ENCODE data around the gene APRT. TPM values are rescaled to one million over a fixed set of nuclear protein-coding genes. Genes with fewer than 3 reads are reported as not detected.

APRT gene
- total and polyA plus RNA-seq, 2 of the 8 experiments (the other 6 are each of a cell fraction or from before 2014, with no cell fraction given), result 221 to 267 TPM

DNA sequence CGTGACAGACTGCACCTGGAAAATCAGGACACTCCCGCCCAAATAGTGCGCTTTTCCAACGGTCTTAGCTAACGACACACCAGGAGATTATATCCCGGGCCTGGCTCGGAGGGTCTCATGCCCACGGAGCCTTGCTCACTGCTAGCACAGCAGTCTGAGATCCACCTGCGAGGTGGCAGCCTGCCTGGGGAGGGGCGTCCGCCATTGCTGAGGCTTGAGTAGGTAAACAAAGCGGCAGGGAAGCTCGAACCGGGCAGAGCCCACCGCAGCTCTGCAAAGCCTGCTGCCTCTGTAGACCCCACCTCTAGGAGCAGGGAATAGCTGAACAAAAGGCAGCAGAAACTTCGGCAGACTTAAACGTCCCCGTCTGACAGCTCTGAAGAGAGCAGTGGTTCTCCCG lies 39.9 kb upstream of the APRT start (continued):
- TF ChIP-seq, protein P1, sequence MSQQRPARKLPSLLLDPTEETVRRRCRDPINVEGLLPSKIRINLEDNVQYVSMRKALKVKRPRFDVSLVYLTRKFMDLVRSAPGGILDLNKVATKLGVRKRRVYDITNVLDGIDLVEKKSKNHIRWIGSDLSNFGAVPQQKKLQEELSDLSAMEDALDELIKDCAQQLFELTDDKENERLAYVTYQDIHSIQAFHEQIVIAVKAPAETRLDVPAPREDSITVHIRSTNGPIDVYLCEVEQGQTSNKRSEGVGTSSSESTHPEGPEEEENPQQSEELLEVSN (IDR thresholded peaks at IDR 0.05), result no peak

All from H1 (cell line).